ENCODE results near the gene PLEKHH3.
"Not testable (repeated sequence)": the region's sequence is repeated elsewhere in the genome, so short reads cannot be mapped to it uniquely, and the experiment has no call there.

PLEKHH3 gene

DNA sequence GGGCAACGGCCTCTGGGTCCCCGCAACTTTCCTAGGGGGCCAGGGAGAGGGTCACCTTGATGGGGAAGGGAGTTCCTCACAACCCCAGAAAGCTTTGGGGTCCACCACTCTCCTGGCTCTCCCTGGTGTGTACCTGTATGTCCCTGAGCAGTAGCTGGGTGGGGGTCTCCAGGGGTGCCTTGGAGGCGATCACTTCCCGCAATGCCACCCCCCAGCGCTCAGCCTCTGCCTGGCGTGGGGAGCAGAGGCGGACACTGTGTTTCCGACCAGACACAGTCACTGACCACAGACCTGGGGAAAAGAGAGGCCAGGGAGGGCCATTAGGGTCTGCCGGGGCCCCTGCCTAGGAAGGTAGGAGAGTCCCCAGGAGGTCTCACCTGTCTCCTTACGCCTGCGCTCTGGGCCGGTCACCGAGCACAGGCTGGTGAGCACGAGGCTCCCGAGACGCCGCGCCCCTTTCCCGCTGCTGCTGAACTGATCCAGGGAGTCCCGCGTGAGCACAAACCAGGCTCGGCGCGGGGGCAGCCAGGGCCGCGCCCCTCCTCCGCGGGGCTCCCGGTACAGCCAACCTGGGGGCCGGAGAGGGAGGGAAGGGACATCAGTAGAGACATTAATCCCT, 3.4 kb downstream of the PLEKHH3 start:
- in situ Hi-C loops (cut with HindIII; ENCODE audit: low sequenced_read_pairs), result no loop called here

DNA sequence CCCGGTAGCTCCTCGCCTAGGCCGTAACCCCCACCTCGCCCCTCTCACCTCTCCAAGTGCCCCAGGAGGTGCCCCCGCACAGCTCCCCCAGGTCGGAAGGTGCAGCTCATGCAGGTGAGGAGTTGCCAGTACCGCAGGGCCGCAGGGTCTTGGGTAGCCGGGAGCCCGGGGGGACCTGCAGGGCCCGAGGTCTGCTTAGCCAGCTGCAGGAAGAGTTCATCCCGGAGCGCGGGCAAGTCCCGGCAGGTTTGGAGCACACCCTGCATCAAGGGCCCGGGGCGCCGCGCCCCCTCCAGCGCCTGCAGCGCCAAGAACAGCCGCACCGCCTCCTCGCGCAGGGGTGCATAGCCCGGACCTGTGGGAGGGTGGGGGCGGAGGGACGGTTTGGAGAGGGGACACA, 4.8 kb downstream of the PLEKHH3 start:
- in situ Hi-C loops (cut with HindIII; ENCODE audit: low sequenced_read_pairs), result no loop called here

GRCh38 chr17:42670789-42671657, 5.8 kb downstream of the PLEKHH3 start:
- in situ Hi-C loops (cut with HindIII; ENCODE audit: low sequenced_read_pairs), result no loop called here

DNA sequence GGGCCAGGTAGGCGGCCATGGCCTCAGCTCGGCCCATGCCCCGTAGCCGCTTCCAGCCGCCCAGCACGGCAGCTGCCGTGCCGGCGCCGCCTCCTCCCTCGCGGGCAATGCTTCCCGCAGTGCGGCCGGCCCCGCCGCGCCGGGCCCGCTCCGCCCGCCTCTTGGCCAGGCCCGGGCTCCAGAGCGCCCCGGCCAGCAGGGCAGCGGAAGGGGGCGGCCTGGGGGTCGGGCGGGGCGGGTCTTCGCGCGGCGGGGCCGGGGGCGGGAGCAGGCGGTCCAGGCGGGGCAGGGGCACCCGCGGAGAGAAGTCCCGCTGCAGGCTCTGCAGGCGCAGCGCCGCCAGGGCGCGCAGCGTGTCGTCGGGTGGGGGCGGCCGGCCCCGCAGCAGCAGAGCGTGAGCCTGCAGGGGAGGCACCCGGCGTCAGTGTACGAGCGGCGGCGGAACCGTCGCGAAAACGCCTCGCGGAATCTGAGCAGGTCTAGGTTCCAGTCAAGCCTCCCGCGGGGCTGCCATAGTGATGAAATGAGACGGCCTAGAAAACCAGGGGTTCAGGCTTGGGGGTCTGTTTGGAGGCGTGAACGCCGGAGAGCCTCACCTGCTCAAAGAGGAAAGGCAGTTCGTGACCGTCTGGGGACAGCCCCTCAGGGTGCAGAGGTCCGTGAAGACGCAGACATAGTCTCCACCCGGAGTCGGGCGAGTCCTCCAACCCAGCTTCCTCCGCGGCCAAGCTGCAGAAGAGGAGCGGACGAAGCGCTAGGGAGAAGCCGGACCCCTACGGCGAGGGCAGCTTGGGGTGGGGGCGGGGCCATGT, 6.6 kb downstream of the PLEKHH3 start:
- in situ Hi-C loops (cut with HindIII; ENCODE audit: low sequenced_read_pairs), result no loop called here

DNA sequence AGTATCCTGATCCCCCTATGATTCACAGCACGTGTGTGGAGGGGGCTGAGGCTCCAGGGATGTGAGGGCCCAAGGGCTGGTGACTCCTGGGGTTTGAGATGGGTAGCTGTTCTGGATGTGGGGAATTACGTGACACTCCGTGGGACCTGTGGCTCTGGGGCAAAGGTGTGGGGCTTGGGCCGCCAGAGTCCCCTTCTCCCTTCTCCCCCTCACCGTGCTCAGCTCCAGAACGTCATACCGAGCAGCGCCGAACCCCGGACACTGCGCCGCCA, 7.2 kb downstream of the PLEKHH3 start:
- in situ Hi-C loops (cut with HindIII; ENCODE audit: low sequenced_read_pairs), result no loop called here

DNA sequence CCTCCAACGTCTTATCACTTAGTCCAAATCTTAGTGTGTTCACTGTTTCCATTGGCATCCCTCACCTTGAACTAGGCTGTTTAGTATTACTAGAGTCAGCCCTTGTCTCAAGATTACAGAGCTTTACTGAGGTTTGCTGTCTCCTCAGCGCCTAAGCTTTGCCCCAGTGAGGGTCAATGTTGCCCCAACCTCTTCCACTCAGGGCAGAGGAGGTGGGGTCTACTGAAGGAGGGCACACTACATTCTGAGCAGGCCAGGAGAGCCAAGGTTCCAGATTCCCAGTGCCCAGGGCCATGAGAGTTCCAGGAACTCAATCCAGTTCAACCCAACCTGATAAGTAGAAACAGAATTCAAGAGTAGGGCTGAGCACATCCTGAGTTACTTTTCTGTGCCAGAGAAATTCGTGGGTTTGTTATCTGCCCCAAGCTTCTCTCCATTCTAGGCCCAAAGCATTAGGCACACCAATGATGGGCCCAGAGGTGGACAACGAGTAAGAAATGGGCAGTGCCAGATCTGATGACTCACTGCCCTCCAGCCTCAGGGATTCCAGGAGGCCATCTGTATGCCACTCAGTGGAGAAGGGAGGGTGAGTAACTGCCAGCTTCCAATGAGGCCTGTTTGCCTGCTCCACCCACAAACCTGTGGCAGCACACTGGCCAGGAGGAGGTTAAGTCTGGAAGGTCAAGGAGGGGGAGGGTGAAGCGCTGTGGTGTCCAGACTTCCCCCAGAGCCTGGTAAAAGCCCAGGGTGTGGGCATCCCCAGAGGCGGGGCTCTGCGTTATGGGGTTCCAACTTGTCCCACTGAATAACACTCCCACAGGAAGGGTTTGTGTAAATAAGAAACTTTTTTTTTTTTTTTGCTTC, 9.5 kb downstream of the PLEKHH3 start:
- in situ Hi-C loops (cut with HindIII; ENCODE audit: low sequenced_read_pairs), result no loop called here

GRCh38 chr17:42666126-42666525, 10.7 kb downstream of the PLEKHH3 start:
- in situ Hi-C loops (cut with HindIII; ENCODE audit: low sequenced_read_pairs), result not testable (repeated sequence)

DNA sequence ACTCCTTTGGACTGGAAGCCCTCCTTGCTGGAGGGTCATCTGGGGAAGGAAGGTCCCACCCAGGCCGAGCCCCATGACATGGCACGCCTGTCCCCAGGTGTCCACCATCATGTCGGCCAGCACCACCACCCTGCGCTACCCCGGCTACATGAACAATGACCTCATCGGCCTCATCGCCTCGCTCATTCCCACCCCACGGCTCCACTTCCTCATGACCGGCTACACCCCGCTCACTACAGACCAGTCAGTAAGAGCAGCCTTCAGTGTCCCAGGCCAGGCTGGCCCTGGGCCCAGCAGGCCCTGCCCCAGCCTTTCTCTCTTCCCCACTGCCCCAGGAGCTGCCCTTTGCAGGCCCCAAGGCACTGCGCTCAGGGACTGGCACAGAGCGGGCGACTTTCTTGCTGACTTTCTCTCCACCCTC, 11.2 kb downstream of the PLEKHH3 start:
- in situ Hi-C loops (cut with HindIII; ENCODE audit: low sequenced_read_pairs), result no loop called here

- in situ Hi-C loops (cut with HindIII; ENCODE audit: low sequenced_read_pairs), result no loop called here
Observed at GRCh38 chr17:42660692-42661345, 16.0 kb downstream of the PLEKHH3 start.

- in situ Hi-C loops (cut with HindIII; ENCODE audit: low sequenced_read_pairs), result not testable (repeated sequence)
Observed at GRCh38 chr17:42659932-42660274, 16.9 kb downstream of the PLEKHH3 start.

- in situ Hi-C loops (cut with HindIII; ENCODE audit: low sequenced_read_pairs), result no loop called here
Observed at GRCh38 chr17:42659079-42659931, 17.5 kb downstream of the PLEKHH3 start, which contains the start of gene TUBG2. Gene TUBG2 (plus strand): TSS chr17:42659284. CDS start chr17:42659504, 220 bp downstream.

DNA sequence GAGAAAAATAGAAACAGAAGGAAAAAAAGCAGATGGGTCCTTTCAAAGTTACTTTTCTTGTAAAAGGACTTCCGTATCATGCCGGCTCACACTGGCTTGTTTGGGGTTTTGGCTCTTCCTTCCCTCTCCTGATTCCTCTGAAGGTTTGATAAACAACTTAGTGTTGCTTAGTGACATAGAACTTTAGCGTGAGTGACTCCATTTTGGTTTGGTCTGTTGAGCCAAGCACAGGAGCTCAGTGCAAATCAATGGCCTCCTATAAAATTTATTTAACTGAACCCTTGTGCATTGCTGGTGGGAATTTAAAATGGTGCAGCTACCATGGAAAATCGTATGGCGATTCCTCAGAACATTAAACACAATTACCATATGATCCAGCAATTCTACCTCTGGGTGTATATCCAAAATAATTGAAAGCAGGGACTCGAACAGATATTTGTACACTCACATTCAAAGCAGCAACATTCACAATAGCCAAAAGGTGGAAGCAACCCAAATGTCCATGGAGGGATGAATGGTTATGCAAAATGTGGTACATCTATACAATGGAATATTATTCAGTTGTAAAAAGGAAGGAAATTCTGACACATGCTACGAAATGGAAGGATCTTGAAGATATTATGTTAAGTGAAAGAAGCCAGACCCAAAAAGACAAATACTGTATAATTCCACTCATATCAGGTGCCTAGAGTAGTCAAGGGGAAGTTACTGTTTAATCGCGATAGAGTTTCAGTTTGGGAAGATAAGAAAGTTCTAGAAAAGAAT, 18.8 kb downstream of the PLEKHH3 start:
- in situ Hi-C loops (cut with HindIII; ENCODE audit: low sequenced_read_pairs), result no loop called here

- in situ Hi-C loops (cut with HindIII; ENCODE audit: low sequenced_read_pairs), result no loop called here
Observed at GRCh38 chr17:42655528-42655927, 21.3 kb downstream of the PLEKHH3 start.

DNA sequence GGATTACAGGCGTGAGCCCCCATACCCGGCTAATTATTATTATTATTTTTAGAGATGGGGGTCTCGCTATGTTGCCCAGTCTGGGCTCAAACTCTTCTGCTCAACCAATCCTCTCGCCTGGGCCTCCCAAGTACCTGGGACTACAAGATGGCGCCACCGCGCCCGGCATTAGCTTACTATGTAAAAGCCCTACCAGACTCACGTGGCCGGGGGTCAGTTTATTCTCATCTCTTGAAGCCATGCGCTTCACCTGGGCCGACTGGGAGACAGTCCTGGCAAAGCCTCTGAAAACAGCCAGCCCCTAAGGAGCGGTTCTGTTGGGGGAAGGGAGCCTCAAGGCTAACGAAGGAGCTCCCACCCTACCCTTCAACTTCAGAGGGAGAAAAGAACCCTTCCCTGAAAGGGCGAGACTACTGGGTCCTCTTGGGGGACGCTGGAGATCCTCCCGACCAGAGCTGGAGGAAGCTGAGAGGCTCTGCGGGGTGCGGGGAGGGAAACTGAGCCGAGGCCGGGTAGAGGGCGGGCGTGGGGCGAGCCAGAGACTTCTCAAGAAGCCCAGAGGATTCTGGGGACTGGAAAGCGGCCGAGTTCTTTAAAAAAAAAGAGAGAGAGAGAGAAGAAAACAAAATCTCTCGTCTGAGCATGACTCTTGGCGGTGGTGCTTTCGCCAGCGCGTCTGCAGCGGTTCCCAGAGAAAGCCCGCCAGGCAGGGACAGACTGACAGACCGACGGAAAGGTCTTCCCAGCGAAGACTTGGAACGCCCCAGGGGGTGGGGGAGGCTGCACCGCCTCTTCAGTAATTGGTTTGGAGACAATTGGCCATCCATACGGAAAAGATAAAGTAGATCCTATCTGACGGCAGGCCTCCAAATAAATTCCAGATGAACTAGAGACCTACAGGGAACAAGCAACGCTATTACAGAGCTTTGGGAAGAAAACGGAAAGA, 23.3 kb downstream of the PLEKHH3 start:
- in situ Hi-C loops (cut with HindIII; ENCODE audit: low sequenced_read_pairs), result no loop called here

- in situ Hi-C loops (cut with HindIII; ENCODE audit: low sequenced_read_pairs), result no loop called here
Observed at GRCh38 chr17:42651392-42651791, 25.4 kb downstream of the PLEKHH3 start.

DNA sequence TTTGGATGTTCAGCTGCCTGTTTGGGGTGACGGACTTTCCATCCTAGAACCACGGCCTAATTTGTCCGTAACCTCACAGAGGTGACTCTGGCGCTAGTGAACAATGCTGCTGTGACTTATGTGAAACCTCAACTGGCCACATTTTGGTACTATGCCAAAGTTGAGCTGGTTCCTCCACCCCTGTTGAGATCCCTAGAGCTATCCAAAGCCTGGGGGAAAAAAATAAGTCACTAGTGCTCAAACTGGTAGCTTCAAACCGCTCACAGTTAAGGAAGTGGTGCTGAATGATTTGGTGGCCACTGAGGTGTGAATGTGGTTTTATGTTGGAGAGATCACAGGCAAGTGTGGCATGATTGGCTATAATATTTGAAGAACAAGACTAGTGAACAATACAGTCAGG, 29.0 kb downstream of the PLEKHH3 start:
- in situ Hi-C loops (cut with HindIII; ENCODE audit: low sequenced_read_pairs), result no loop called here

DNA sequence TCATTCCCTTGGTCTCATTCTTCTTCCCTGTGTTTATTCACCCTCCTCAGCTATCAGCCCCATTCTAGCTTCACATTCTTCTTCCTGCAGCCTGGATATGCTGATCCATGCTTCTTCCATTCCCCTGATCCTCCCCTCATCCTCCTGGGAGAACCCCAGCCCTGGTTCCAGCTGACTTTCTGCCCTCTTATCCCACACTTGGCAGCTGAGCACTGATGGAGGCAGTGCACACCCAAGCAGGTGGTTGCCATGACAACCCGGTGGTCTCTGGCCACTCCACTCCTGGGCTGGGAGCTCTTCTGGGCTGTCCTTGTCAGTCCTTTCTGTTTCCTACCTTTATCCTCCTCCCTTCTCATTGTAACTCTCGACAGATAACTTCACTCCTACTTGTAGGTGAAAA, 34.5 kb downstream of the PLEKHH3 start:
- in situ Hi-C loops (cut with HindIII; ENCODE audit: low sequenced_read_pairs), result no loop called here

DNA sequence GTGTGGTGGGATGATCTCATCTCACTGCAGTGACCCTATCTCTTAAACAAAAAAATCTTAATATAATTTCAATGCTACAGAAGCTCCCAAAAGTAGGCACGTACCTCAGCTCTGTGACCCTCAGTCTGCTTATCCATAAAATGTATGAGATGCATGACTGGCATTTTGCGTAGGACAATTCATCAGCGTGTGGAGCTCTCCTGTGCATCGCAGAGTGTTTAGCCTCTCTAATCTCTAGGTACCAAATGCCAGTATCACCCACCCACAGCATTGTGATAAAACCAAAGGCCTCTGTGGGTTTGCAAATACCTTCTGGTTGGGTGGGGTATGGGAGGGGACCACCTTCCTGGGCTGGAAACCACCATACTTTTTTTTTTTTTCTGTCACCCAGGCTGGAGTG, 36.7 kb downstream of the PLEKHH3 start:
- in situ Hi-C loops (cut with HindIII; ENCODE audit: low sequenced_read_pairs), result no loop called here
